Activated T-helper 17 cell treated with anti-CD3 and anti-CD28 coated beads, Interleukin-2, amount 50 U/mL, for 72 hours (primary cell): ENCODE measurements around the gene COX4I1. TPM values are rescaled to one million over a fixed set of nuclear protein-coding genes. Genes with fewer than 3 reads are reported as not detected.

Experiments used
- ATAC-seq: fragments of 150-1000 bp; cut with Tn5 transposase; replicated peaks from 2 replicates; pipeline ENCODE4 v1.10.0; 2021; ENCODE audit warnings: mild to moderate bottlenecking, moderate library complexity
- H3K27ac Mint-ChIP-seq: one replicate; pipeline ENCODE4 v1.8.0; 2022; ENCODE audit warnings: mixed read lengths
- H3K27me3 Mint-ChIP-seq: one replicate; pipeline ENCODE4 v1.8.0; 2022; ENCODE audit warnings: mixed read lengths
- H3K36me3 Mint-ChIP-seq: one replicate; pipeline ENCODE4 v1.8.0; 2022; ENCODE audit warnings: low read depth, mild to moderate bottlenecking, mixed read lengths
- H3K4me1 Mint-ChIP-seq: one replicate; pipeline ENCODE4 v1.8.0; 2022; ENCODE audit warnings: mixed read lengths
- H3K4me3 Mint-ChIP-seq: one replicate; pipeline ENCODE4 v1.8.0; 2022; ENCODE audit warnings: mild to moderate bottlenecking, mixed read lengths
- H3K9me3 Mint-ChIP-seq: one replicate; pipeline ENCODE4 v1.8.0; 2022; ENCODE audit warnings: mixed read lengths
- total RNA-seq, 2 donors: library from RNA; stranded (reverse); gene quantifications; one replicate each; pipeline ENCODE4 v1.2.3, GENCODE V29; 2022

The COX4I1 gene
- total RNA-seq, 2 donors from 2014 or later = 415 to 467 TPM

- H3K27me3 Mint-ChIP-seq = no peaks in the 10 kb centered on the region
- peaks cover 13% of the 10 kb centered on the region for H3K4me1 Mint-ChIP-seq
- no peak overlapping the region for H3K4me3 Mint-ChIP-seq
- H3K9me3 Mint-ChIP-seq = no peaks in the 10 kb centered on the region
- no peak overlapping the region for H3K27ac Mint-ChIP-seq
- H3K36me3 Mint-ChIP-seq = peaks cover 94% of the 10 kb centered on the region
- ATAC-seq = no peak
Observed at GRCh38 chr16:85781156-85781555, 18.3 kb upstream of the COX4I1 start.

- no peaks in the 10 kb centered on the region for H3K9me3 Mint-ChIP-seq
- H3K27ac Mint-ChIP-seq = no peak overlapping the region
- peaks cover 17% of the 10 kb centered on the region for H3K4me1 Mint-ChIP-seq
- no peak overlapping the region for H3K4me3 Mint-ChIP-seq
- no peaks in the 10 kb centered on the region for H3K27me3 Mint-ChIP-seq
- no peak for ATAC-seq
- H3K36me3 Mint-ChIP-seq = peaks cover 94% of the 10 kb centered on the region
Observed at GRCh38 chr16:85781695-85782370, 17.7 kb upstream of the COX4I1 start.

- no peaks in the 10 kb centered on the region for H3K9me3 Mint-ChIP-seq
- peaks cover 17% of the 10 kb centered on the region for H3K4me1 Mint-ChIP-seq
- H3K4me3 Mint-ChIP-seq = no peak overlapping the region
- no peaks in the 10 kb centered on the region for H3K27me3 Mint-ChIP-seq
- peaks cover 94% of the 10 kb centered on the region for H3K36me3 Mint-ChIP-seq
- no peak for ATAC-seq
- no peak overlapping the region for H3K27ac Mint-ChIP-seq
Observed at GRCh38 chr16:85782451-85782850, 17.0 kb upstream of the COX4I1 start.

- H3K9me3 Mint-ChIP-seq = no peaks in the 10 kb centered on the region
- peaks cover 17% of the 10 kb centered on the region for H3K4me1 Mint-ChIP-seq
- H3K36me3 Mint-ChIP-seq = peaks cover 94% of the 10 kb centered on the region
- no peak for ATAC-seq
- H3K4me3 Mint-ChIP-seq = no peak overlapping the region
- H3K27me3 Mint-ChIP-seq = no peaks in the 10 kb centered on the region
- H3K27ac Mint-ChIP-seq = peak overlapping the region; percentile 72
Observed at GRCh38 chr16:85783441-85783840, 16.1 kb upstream of the COX4I1 start.

- ATAC-seq = no peak
- Mint-ChIP-seq H3K4me1 (peaks cover 17% of the 10 kb centered on the region), H3K27me3 (no peaks in the 10 kb centered on the region), H3K27ac (no peak overlapping the region), H3K36me3 (peaks cover 90% of the 10 kb centered on the region), H3K9me3 (no peaks in the 10 kb centered on the region), H3K4me3 (no peak overlapping the region)
Observed at GRCh38 chr16:85784813-85785212, 14.7 kb upstream of the COX4I1 start.

- Mint-ChIP-seq H3K4me3 (no peak overlapping the region), H3K4me1 (peaks cover 17% of the 10 kb centered on the region), H3K27ac (peak overlapping the region; percentile 34), H3K27me3 (no peaks in the 10 kb centered on the region), H3K36me3 (peaks cover 87% of the 10 kb centered on the region), H3K9me3 (no peaks in the 10 kb centered on the region)
- no peak for ATAC-seq
Observed at GRCh38 chr16:85785927-85786326, 13.6 kb upstream of the COX4I1 start.

GRCh38 chr16:85788819-85789218 is 10.7 kb upstream of the COX4I1 start:
- H3K9me3 Mint-ChIP-seq = no peaks in the 10 kb centered on the region
- H3K27ac Mint-ChIP-seq = peak overlapping the region; percentile 22
- peaks cover 18% of the 10 kb centered on the region for H3K4me1 Mint-ChIP-seq
- no peaks in the 10 kb centered on the region for H3K27me3 Mint-ChIP-seq
- no peak for ATAC-seq
- peaks cover 85% of the 10 kb centered on the region for H3K36me3 Mint-ChIP-seq
- no peak overlapping the region for H3K4me3 Mint-ChIP-seq

GRCh38 chr16:85789773-85790172 is 9.7 kb upstream of the COX4I1 start:
- no peak for ATAC-seq
- H3K4me3 Mint-ChIP-seq = no peak overlapping the region
- H3K27ac Mint-ChIP-seq = no peak overlapping the region
- H3K36me3 Mint-ChIP-seq = peaks cover 85% of the 10 kb centered on the region
- no peaks in the 10 kb centered on the region for H3K9me3 Mint-ChIP-seq
- no peaks in the 10 kb centered on the region for H3K27me3 Mint-ChIP-seq
- peaks cover 18% of the 10 kb centered on the region for H3K4me1 Mint-ChIP-seq

GRCh38 chr16:85793662-85794298 is 5.7 kb upstream of the COX4I1 start:
- H3K27me3 Mint-ChIP-seq = no peaks in the 10 kb centered on the region
- no peak overlapping the region for H3K27ac Mint-ChIP-seq
- peaks cover 25% of the 10 kb centered on the region for H3K4me1 Mint-ChIP-seq
- no peak for ATAC-seq
- H3K9me3 Mint-ChIP-seq = no peaks in the 10 kb centered on the region
- no peak overlapping the region for H3K4me3 Mint-ChIP-seq
- peaks cover 73% of the 10 kb centered on the region for H3K36me3 Mint-ChIP-seq

- Mint-ChIP-seq H3K9me3 (no peaks in the 10 kb centered on the region), H3K27me3 (no peaks in the 10 kb centered on the region), H3K4me1 (peaks cover 25% of the 10 kb centered on the region), H3K4me3 (no peak overlapping the region), H3K36me3 (peaks cover 67% of the 10 kb centered on the region), H3K27ac (no peak overlapping the region)
- ATAC-seq = no peak
Observed at GRCh38 chr16:85794696-85795095, 4.8 kb upstream of the COX4I1 start.

GRCh38 chr16:85796152-85796551 is 3.3 kb upstream of the COX4I1 start:
- peak overlapping the region; percentile 18 for H3K27ac Mint-ChIP-seq
- H3K36me3 Mint-ChIP-seq = peaks cover 69% of the 10 kb centered on the region
- no peak overlapping the region for H3K4me3 Mint-ChIP-seq
- H3K9me3 Mint-ChIP-seq = no peaks in the 10 kb centered on the region
- peaks cover 26% of the 10 kb centered on the region for H3K4me1 Mint-ChIP-seq
- no peaks in the 10 kb centered on the region for H3K27me3 Mint-ChIP-seq
- ATAC-seq = no peak

GRCh38 chr16:85796599-85796998 is 2.9 kb upstream of the COX4I1 start:
- H3K4me1 Mint-ChIP-seq = peaks cover 27% of the 10 kb centered on the region
- H3K27me3 Mint-ChIP-seq = no peaks in the 10 kb centered on the region
- H3K27ac Mint-ChIP-seq = peak overlapping the region; percentile 18
- no peak for ATAC-seq
- no peaks in the 10 kb centered on the region for H3K9me3 Mint-ChIP-seq
- peaks cover 70% of the 10 kb centered on the region for H3K36me3 Mint-ChIP-seq
- no peak overlapping the region for H3K4me3 Mint-ChIP-seq

- Mint-ChIP-seq H3K27ac (peak overlapping the region; percentile 73), H3K4me1 (peaks cover 21% of the 10 kb centered on the region), H3K4me3 (peak overlapping the region; percentile 86), H3K27me3 (no peaks in the 10 kb centered on the region), H3K9me3 (no peaks in the 10 kb centered on the region), H3K36me3 (peaks cover 70% of the 10 kb centered on the region)
- ATAC-seq = no peak
Observed at GRCh38 chr16:85798283-85798776, 1.2 kb upstream of the COX4I1 start.

- Mint-ChIP-seq H3K27ac (peak overlapping the region; percentile 73), H3K4me1 (peaks cover 27% of the 10 kb centered on the region), H3K36me3 (peaks cover 71% of the 10 kb centered on the region), H3K27me3 (no peaks in the 10 kb centered on the region), H3K9me3 (no peaks in the 10 kb centered on the region), H3K4me3 (peak overlapping the region; percentile 86)
- peak; percentile 21 for ATAC-seq
Observed at GRCh38 chr16:85798901-85799496, 496 bp upstream of the COX4I1 start.

GRCh38 chr16:85800321-85800669 is 800 bp downstream of the COX4I1 start:
- H3K4me3 Mint-ChIP-seq = peak overlapping the region; percentile 86
- ATAC-seq = peak; percentile 55
- peaks cover 71% of the 10 kb centered on the region for H3K36me3 Mint-ChIP-seq
- no peaks in the 10 kb centered on the region for H3K9me3 Mint-ChIP-seq
- peaks cover 25% of the 10 kb centered on the region for H3K4me1 Mint-ChIP-seq
- peak overlapping the region; percentile 94 for H3K27ac Mint-ChIP-seq
- no peaks in the 10 kb centered on the region for H3K27me3 Mint-ChIP-seq
